GM19328 (cell line): Measurements from ENCODE around the gene HPSE.
A peak's percentile ranks its signal among the peaks of the same experiment; 100 is the strongest.
"Not testable (repeated sequence)": the region's sequence is repeated elsewhere in the genome, so short reads cannot be mapped to it uniquely, and the experiment has no call there.

Source experiments
- ATAC-seq: cut with Tn5 transposase; IDR thresholded peaks from one replicate; pipeline ENCODE4 v1.9.1; 2021; ENCODE audit warnings: mild to moderate bottlenecking, moderate library complexity; ENCODE audit not compliant: unreplicated experiment

The HPSE gene

DNA sequence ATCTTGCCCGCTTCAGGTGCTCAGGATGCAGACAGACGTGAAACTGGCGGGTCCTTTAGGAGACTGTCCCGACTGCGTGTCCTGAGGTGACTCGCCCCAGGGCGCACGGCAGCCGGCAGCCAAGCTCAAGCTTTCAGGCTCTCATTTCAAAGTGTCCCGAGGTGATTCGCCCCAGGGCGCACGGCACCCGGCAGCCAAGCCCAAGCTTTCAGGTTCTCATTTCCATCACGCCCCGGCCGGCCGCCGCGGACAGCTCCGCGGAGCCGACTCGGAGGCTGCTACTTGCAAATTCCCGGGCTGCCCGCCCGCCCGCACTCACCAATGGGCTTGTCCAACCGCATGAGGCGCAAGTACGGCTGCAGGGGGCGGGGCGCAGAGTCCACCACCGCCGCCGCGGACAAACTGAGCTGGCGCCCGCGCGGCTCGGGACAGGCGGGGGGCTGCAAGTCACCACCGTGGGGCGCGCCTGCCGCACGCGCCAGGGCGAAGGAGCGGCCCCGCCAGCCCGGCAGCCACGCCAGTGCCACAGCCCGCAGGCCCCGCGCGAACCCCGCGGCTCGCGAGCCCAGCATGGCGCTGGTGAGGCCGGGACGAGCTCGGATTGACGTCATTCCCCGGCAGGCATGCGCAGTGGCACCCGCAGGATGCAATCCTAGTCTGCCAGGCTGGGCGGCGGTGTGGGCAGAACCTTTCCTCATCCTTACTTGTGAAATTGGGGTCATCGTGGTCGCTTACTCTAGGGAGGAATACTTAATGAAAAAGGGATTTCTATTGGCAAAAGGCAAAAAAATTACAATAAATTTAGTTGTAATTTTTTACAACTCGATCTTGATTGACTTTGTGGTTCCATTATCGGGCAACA lies 50.2 kb downstream of the HPSE start, which contains the start of gene COQ2:
Gene COQ2 (minus strand): TSS at position 606 of the 862 bp plus-strand sequence. CDS start 34 bp downstream, at position 572.
- ATAC-seq = peak; percentile 90

DNA sequence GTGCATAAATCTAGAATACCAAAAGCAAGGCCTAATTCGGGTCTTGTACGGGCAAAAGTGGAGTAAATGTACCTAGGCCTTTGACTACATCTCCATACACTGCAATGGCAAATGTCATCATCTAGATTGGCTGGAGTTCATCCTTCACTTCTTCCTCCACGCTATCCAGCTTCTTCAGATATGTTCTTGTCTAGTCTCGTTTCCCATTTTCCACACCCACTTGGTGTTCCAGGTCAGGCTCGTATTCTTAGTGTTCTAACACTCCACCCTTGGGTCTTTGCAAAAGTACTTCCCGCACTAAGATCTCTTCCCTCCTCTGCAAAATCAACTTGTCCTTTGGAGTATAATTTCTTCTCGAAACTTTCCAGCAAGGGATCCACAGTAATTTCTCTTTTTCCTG lies 51.5 kb downstream of the HPSE start:
- no peak for ATAC-seq

DNA sequence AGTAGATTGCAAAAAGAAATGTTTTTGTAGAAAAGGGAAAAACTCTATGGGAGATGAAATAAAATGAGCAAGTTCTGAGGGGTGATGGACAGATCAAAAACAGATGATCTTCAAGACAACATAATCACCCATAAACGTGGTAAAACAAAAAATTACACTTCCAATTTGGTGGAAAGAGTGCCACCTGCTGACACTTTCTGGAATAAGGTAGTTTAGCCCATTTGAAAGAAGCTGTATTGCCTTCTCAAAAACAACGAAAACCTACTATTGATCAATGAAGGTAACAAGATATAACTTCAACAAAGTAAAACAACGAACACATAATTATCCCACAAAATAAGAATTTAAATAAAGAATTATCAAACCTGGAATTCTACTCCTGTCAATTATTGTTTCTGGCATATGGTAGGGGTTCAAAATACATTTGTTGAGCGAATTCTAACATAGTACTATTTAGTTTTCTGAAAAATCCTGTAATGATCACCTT lies 52.6 kb downstream of the HPSE start:
- ATAC-seq = no peak

- ATAC-seq = no peak
Observed at GRCh38 chr4:83281307-83281706, 53.3 kb downstream of the HPSE start.

DNA sequence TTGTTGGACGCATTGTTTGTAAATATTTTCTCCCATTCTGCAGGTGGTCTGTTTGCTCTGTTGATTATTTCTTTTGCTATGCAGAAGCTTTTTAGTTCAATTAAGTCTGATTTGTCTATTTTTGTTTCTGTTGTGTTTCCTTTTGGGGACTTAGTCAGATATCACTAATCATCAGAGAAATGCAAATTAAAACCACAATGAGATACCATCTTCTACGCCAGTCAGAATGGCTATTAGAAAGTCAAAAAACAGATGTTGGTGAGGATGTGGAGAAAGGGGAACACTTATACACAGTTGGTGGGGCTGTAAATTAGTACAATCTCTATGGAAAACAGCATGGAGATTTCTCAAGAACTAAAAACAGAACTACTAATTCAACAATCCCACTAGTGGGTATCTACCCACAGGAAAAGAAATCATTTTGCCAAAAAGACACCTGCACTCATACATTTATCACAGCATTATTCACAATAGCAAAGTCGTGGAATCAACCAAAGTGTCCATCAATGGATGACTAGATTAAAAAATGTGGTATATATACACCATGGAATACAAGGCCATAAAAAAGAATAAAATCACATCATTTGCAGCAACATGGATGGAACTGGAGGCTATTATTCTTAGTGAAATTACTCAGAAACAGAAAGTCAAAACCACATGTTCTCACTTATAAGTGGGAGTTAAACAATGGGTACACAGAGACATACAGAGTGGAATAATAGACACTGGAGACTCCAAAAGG lies 58.2 kb downstream of the HPSE start:
- peak; percentile 66 for ATAC-seq

- ATAC-seq = not testable (repeated sequence)
Observed at GRCh38 chr4:83273926-83274325, 60.7 kb downstream of the HPSE start.

DNA sequence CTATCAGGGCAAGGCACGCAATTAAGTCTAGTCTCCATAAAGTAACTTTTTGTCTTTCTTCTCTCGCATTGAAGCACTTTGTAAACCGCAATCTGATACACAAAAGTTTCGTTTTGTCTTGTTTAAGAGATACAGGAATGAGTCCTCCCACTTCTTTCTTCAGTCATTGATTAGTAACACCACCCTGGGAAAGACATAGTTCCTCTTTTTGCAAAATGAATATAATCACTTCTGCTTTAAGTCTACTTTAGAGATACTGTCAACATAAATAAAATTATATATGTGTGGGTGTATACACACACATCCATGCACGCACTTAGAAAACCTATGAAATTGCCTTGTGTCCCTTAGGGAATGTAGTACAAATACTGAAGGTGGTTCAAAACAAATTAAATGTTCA lies 61.7 kb downstream of the HPSE start:
- ATAC-seq = peak; percentile 68

DNA sequence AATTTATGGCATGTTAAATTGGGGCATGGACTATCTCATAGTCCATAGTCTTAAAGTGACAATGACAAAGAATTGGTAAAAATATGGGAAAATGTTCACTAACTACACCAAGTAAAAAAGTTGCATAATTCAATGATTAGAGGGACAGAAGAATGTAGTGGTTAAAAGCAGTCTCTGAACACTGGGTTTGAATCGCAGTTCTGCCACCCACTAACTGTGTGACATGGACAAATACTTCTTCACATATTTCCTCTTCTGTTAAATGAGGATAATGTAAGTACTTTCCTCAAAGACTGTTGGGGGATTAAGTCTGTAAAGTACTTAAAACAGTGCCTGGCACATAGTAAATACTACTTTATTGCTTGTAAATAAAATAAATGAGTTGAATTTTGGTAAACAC lies 65.4 kb downstream of the HPSE start:
- no peak for ATAC-seq

DNA sequence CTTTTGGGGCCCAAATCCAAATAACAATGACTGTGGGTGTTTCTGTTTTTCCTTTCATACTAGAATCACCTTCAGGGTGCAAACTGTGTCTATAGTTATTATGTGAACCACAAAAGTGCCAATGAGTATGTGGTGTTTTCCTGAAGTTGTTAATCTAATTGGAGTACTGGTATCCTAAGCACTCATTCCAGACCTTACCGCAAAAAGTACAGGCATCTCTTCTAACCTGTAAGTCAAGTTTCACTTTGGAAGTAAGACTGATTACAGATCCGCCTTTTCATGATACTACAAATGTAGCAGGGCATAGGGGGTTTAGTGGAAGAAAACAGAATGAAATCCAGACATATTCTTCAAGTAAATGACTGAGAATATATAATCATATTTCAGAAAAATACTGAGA lies 66.2 kb downstream of the HPSE start:
- no peak for ATAC-seq

DNA sequence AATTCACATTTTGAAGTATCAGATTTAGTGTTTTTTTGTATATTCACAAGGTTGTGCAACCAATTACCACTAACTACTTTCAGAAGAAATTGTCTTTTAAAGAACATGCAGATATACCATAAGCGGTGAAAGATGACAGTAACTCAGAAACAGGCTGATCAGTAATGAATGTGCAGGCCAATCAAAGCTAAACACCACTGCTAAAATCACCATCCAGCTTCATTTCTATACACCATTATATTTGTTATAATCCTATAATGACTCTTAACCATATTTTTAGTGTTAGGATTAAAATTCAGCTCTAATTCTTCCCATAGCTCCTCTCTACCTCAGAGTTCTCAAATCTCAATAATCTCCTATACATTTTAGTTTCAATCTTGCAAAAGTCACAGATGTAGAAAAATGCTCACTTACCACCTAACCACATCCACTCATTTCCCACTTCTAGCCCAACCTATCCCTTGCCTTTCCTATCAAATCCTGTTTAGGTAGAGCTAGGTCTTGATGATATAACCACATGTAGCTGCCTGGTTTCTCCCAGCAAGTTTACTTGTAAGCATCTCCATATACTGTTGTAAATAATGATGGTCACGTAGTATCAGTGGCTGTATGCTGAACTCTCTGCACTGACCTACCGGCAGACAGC lies 66.7 kb downstream of the HPSE start:
- no peak for ATAC-seq

DNA sequence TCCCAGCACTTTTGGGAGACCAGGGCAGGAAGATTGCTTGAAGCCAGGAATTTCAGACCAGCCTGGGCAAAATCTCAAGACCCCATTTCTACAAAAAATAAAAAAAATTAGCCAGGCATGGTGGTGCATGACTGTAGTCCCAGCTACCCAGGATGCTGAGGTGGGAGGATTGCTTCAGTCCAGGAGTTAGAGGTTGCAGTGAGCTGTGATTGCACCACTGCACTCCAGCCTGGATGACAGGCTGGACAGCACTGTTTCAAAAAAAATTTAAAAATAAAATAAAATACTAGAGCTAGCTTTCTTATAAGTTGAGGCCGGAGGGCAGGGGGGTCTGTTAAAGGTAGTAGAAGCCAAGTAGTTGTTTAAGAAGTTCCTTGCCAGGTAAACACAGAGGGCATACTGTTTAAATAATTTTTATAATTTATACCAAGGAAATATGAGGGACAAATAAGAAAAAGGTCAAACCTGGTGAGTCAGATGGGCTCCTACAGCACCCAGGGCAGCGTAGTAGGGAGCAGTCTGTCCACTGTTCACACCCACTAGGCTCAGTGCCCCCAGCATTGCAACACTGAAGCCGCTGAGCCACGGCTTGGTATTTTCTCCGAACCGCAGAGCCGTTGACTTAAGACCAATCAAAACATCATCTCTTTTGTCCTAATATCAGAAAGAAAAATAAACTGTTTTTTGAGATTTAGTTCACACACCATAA lies 67.4 kb downstream of the HPSE start:
- ATAC-seq = no peak

GRCh38 chr4:83266689-83267088 lies 68.0 kb downstream of the HPSE start:
- ATAC-seq = no peak

- no peak for ATAC-seq
Observed at GRCh38 chr4:83263106-83263505, 71.5 kb downstream of the HPSE start.

DNA sequence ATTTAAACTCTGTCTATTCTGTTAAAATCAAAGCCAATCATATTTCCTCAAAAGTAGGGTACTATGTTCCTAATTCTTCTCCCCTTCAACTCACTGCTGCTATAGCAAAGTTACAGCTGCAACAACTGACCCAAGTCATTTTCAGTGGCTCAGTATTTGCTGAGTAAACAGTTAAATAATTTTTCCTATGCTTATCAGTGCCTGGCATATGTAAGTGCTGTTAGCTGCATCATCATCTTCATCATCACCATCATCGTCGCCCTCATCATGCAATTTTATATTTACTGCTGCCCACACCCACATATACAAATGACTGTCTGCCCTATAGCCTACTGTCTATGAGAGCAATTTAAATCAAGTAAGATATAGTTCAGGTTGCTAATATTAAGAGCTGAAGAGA lies 72.0 kb downstream of the HPSE start:
- ATAC-seq = no peak

DNA sequence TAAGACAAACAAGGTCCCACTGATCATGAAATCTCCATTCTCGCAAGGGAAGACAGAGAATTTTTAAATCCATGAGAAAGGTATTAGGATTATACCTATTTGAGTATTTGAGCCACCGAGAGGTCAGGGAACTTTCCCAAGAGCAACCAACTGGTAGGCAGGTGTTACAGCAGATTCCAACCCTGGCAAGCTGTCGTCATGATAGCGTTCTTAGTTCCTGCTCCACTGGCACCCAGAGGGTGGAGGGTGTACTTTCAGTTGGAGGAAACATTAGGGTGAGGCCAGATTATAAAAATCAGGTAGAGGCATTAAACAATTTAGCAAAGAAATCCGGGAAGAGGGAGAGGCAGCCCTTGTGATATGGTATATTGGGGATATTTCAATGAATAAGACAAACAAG lies 73.3 kb downstream of the HPSE start:
- no peak for ATAC-seq

- ATAC-seq = no peak
Observed at GRCh38 chr4:83259586-83259985, 75.1 kb downstream of the HPSE start.

GRCh38 chr4:83258461-83258860 lies 76.2 kb downstream of the HPSE start:
- ATAC-seq = no peak

- no peak for ATAC-seq
Observed at GRCh38 chr4:83257811-83258210, 76.8 kb downstream of the HPSE start.

DNA sequence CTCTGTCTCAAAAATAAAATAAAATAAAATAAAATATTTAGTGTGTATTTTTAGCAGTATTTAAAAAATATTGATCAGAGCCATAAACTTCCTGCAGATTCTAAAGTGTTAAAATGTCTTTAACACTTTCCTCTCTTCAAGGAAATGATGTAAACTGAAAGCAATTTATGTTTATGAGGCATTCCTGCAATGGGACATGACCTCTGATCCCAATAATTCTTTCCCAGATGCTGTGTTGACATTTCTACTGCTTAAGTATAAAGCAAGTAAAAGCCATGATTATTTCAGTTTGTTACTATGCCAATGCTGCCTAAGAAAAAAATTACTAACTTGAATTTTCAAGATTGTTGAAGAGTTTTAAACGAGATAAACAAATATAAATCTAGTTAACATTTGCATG lies 79.1 kb downstream of the HPSE start:
- no peak for ATAC-seq

GRCh38 chr4:83252782-83253405 lies 81.8 kb downstream of the HPSE start:
- ATAC-seq = peak; percentile 57
